Stomach smooth muscle (tissue), 2 donors: ENCODE data around the gene C11orf98.
"Not testable (repeated sequence)": the region's sequence is repeated elsewhere in the genome, so short reads cannot be mapped to it uniquely, and the experiment has no call there.

ENCODE experiments used
- H3K27ac ChIP-seq: one replicate; pipeline ENCODE4 v1.7.0; 2013; ENCODE audit warnings: mild to moderate bottlenecking, low read length, inconsistent platforms
- H3K27me3 ChIP-seq, 2 donors: one replicate each; pipeline ENCODE4 v1.7.0; 2013; ENCODE audit warnings: low read length in 2 of 2; ENCODE audit not compliant: insufficient read depth in 2 of 2, control insufficient read depth in 1 of 2
- H3K36me3 ChIP-seq, 2 donors: one replicate each; pipeline ENCODE4 v1.7.0; 2013; ENCODE audit warnings: low read length in 2 of 2; ENCODE audit not compliant: control insufficient read depth in 2 of 2, insufficient read depth in 2 of 2
- H3K4me1 ChIP-seq: one replicate; pipeline ENCODE4 v1.7.0; 2013; ENCODE audit warnings: low read length; ENCODE audit not compliant: control insufficient read depth, insufficient read depth
- H3K4me3 ChIP-seq, 2 donors: one replicate each; pipeline ENCODE4 v1.7.0; 2013; ENCODE audit warnings: low read length in 2 of 2
- H3K9ac ChIP-seq, 2 donors: one replicate each; pipeline ENCODE4 v1.7.0; 2013; ENCODE audit warnings: low read length in 2 of 2, mild to moderate bottlenecking in 1 of 2
- H3K9me3 ChIP-seq, 2 donors: one replicate each; pipeline ENCODE4 v1.7.0; 2013; ENCODE audit warnings: low read length in 2 of 2; ENCODE audit not compliant: control insufficient read depth in 2 of 2
- donor health status: healthy.
- donor health status: Pancreatic carcinoma.

The C11orf98 gene

GRCh38 chr11:62682518-62682917 is 17.5 kb upstream of the C11orf98 start:
- no peak overlapping the region for H3K4me3 ChIP-seq
- peaks cover 0 to 5% of the 10 kb centered on the region in 2 donors for H3K36me3 ChIP-seq
- no peak overlapping the region for H3K9ac ChIP-seq
- peaks cover 8% of the 10 kb centered on the region for H3K4me1 ChIP-seq
- no peak overlapping the region for H3K27ac ChIP-seq
- H3K27me3 ChIP-seq = peaks cover 0 to 1% of the 10 kb centered on the region in 2 donors
- H3K9me3 ChIP-seq = no peaks in the 10 kb centered on the region

GRCh38 chr11:62680825-62681240 is 15.8 kb upstream of the C11orf98 start:
- Histone ChIP-seq H3K27me3 (no peaks in the 10 kb centered on the region), H3K4me1 (peaks cover 8% of the 10 kb centered on the region), H3K9me3 (no peaks in the 10 kb centered on the region), H3K4me3 (no peak overlapping the region), H3K9ac (no peak overlapping the region), H3K27ac (peak overlapping the region; percentile 6), H3K36me3 (peaks cover 3 to 17% of the 10 kb centered on the region in 2 donors)

DNA sequence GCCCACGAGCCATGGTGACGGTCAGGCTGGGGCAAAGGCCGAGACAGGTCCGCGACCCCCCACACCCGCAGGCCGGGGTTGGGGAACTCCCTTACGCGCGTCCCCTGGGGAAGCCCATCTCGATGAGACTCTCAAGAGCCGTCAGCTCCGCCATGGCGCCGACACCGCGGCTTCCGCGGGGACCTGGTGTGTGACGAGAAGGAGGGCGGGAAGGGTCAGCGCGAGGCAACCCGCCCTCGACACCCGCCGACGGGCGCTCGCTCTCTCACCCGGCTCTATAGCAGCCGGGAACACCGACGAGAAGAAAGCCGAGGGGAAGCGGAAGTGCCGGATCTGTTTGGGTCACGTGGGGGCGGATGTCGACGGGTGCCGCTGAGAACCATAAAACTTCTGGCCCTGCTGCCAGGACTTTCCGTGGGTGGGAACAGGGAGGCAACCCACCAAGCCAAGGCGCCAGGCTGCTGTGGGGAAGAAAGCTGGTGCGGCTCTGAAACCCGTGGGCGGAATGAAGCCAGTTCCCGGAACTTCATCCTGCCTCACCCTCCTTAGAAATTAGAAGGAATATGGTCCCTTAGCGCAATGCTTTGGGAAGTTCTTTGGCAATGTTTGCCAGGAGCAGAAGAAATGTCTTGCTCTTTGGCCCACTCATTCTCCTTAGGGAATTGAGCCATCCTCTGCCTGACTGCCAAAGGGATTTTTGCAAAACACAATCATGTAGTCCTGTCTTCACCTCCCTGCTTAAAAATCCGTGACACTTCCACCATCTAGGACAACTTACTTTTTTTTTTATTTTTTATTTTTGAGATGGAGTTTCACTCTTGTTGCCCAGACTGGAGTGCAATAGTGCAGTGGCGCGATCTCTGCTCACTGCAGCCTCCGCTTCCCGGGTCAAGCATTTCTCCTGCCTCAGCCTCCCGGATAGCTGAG is 14.0 kb upstream of the C11orf98 start, which contains the start of gene UBXN1:
Gene UBXN1, minus strand, starts transcription at position 304 of the 927 bp plus-strand sequence. Its CDS starts 150 bp downstream, at position 154.
- Histone ChIP-seq H3K27ac (peak within 1 kb of the TSS; percentile 82), H3K9me3 (no peaks in the 10 kb centered on the region), H3K27me3 (no peaks in the 10 kb centered on the region), H3K4me1 (peaks cover 8% of the 10 kb centered on the region), H3K9ac (peak within 1 kb of the TSS; percentile 96), H3K36me3 (peaks cover 3 to 17% of the 10 kb centered on the region in 2 donors), H3K4me3 (peak within 1 kb of the TSS; percentile 72 to 95)

- no peaks in the 10 kb centered on the region for H3K27me3 ChIP-seq
- H3K36me3 ChIP-seq = peaks cover 3 to 17% of the 10 kb centered on the region in 2 donors
- H3K4me3 ChIP-seq = peak overlapping the region; percentile 72 to 95
- peaks cover 8% of the 10 kb centered on the region for H3K4me1 ChIP-seq
- H3K9ac ChIP-seq = peak overlapping the region; percentile 96
- no peaks in the 10 kb centered on the region for H3K9me3 ChIP-seq
- H3K27ac ChIP-seq = peak overlapping the region; percentile 82
Observed at GRCh38 chr11:62678433-62678769, 13.4 kb upstream of the C11orf98 start.

DNA sequence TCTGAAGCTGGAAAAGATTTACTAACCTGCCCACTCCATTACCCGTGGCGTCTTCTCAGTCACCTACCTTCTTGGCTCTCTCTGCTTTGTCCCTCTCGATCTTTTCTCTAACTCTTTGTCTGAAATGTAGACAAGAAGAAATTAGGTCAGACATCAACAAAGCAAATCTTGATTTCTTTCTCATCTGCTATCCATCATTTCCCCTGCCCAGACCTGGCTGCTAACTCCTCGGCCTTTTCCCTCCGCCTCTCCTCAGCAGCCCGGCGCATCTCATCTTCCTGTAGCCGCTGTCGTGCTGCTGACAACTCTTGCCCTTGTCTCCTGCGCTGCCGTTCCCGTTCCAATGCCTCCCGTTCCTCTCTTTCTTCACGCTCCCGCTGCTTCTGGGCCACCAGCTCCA is 12.7 kb upstream of the C11orf98 start:
- Histone ChIP-seq H3K4me3 (peak overlapping the region; percentile 72 to 95), H3K4me1 (peaks cover 13% of the 10 kb centered on the region), H3K9me3 (no peaks in the 10 kb centered on the region), H3K27ac (peak overlapping the region; percentile 82), H3K27me3 (no peaks in the 10 kb centered on the region), H3K9ac (peak overlapping the region; percentile 62 to 96), H3K36me3 (peaks cover 3 to 22% of the 10 kb centered on the region in 2 donors)

DNA sequence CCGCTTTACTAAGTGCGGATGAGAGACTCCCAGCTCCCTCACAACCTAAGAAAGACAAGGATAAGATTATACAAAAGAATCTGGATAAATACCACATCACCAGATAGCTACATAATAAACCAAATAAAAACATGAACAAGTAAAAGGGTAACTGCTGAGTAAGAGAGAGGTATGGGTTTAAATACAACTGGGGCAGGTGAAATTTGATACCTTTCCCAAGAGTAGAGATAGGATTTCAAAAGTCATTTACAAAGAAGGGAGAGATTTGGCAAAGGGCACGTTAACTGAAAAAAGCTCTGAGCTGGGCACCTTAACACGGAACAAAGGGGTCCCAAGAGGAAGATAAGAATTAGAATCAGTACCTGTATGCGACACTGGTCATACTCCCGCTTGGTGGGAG is 12.1 kb upstream of the C11orf98 start:
- Histone ChIP-seq H3K9ac (no peak overlapping the region), H3K36me3 (peaks cover 3 to 22% of the 10 kb centered on the region in 2 donors), H3K27ac (no peak overlapping the region), H3K4me3 (no peak overlapping the region), H3K27me3 (no peaks in the 10 kb centered on the region), H3K4me1 (peaks cover 18% of the 10 kb centered on the region), H3K9me3 (no peaks in the 10 kb centered on the region)

GRCh38 chr11:62676698-62677097 is 11.7 kb upstream of the C11orf98 start:
- Histone ChIP-seq H3K9me3 (no peaks in the 10 kb centered on the region), H3K9ac (no peak overlapping the region), H3K36me3 (peaks cover 3 to 22% of the 10 kb centered on the region in 2 donors), H3K4me1 (peaks cover 22% of the 10 kb centered on the region), H3K27me3 (no peaks in the 10 kb centered on the region), H3K27ac (no peak overlapping the region), H3K4me3 (no peak overlapping the region)

DNA sequence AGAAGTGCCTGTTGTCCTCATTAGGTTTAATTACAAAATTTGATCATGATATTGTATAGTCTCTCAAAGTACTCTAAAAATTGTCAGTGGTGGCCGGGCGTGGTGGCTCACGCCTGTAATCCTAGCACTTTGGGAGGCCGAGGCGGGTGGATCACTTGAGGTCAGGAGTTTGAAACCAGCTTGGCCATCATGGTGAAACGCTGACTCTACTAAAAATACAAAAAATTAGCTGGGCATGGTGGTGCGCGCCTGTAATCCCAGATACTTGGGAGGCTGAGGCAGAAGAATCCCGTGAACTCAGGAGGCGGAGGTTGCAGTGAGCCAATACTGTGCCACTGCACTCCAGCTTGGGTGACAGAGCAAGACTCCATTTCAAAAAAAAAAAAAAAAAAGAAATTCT is 10.4 kb upstream of the C11orf98 start:
- peaks cover 30% of the 10 kb centered on the region for H3K4me1 ChIP-seq
- H3K36me3 ChIP-seq = peaks cover 3 to 22% of the 10 kb centered on the region in 2 donors
- not testable (repeated sequence) for H3K27me3 ChIP-seq, H3K9me3 ChIP-seq, H3K9ac ChIP-seq, H3K27ac ChIP-seq, H3K4me3 ChIP-seq

- no peak overlapping the region for H3K27ac ChIP-seq
- H3K27me3 ChIP-seq = no peaks in the 10 kb centered on the region
- no peak overlapping the region for H3K4me3 ChIP-seq
- H3K4me1 ChIP-seq = peaks cover 28% of the 10 kb centered on the region
- H3K36me3 ChIP-seq = peaks cover 3 to 22% of the 10 kb centered on the region in 2 donors
- no peak overlapping the region for H3K9ac ChIP-seq
- no peaks in the 10 kb centered on the region for H3K9me3 ChIP-seq
Observed at GRCh38 chr11:62673196-62673525, 8.2 kb upstream of the C11orf98 start.

- Histone ChIP-seq H3K27ac (peak within 1 kb of the TSS; percentile 91), H3K4me3 (peak within 1 kb of the TSS; percentile 94 to 95), H3K9me3 (no peaks in the 10 kb centered on the region), H3K36me3 (peaks cover 3 to 16% of the 10 kb centered on the region in 2 donors), H3K27me3 (no peaks in the 10 kb centered on the region), H3K4me1 (peaks cover 35% of the 10 kb centered on the region), H3K9ac (peak within 1 kb of the TSS; percentile 92 to 95)
Observed at GRCh38 chr11:62671608-62672389, 6.8 kb upstream of the C11orf98 start, which contains the start of the genes LBHD1 and UQCC3. TSS of gene LBHD1 (minus strand) at chr11:62672267. CDS start at chr11:62670031, 2,236 bp downstream. TSS of gene UQCC3 (plus strand) at chr11:62671673. CDS start at chr11:62671746, 73 bp downstream.
